H9 (cell line): ENCODE data around the gene XXYLT1. TPM values are rescaled to one million over a fixed set of nuclear protein-coding genes. Genes with fewer than 3 reads are reported as not detected.

Experiments used
- DNase-seq: peaks from one replicate; pipeline ENCODE4 v3.0.0-alpha.2; 2017
- H2AFZ ChIP-seq: one replicate; pipeline ENCODE4 v1.6.1; 2013; ENCODE audit warnings: mild to moderate bottlenecking, low read length, control low read depth, moderate library complexity
- H2AK5ac ChIP-seq: 2 replicates; pipeline ENCODE4 v1.6.1; 2013; ENCODE audit warnings: low read length, control low read depth, mixed read lengths; ENCODE audit not compliant: insufficient read length
- H2BK120ac ChIP-seq: one replicate; pipeline ENCODE4 v1.6.1; 2013; ENCODE audit warnings: low read depth, mild to moderate bottlenecking, low read length, control low read depth, inconsistent platforms; ENCODE audit not compliant: poor library complexity, severe bottlenecking
- H2BK12ac ChIP-seq: 2 replicates; pipeline ENCODE4 v1.6.1; 2013; ENCODE audit warnings: low read length, control low read depth, mixed read lengths, low read depth; ENCODE audit not compliant: insufficient read length
- H2BK15ac ChIP-seq: 2 replicates; pipeline ENCODE4 v1.6.1; 2013; ENCODE audit warnings: low read depth, low read length, control low read depth
- H2BK20ac ChIP-seq: one replicate; pipeline ENCODE4 v1.6.1; 2013; ENCODE audit warnings: low read depth, mild to moderate bottlenecking, low read length, control low read depth, inconsistent platforms; ENCODE audit not compliant: poor library complexity, severe bottlenecking
- H2BK5ac ChIP-seq: 2 replicates; pipeline ENCODE4 v1.6.1; 2013; ENCODE audit warnings: low read length, control low read depth, mixed read lengths; ENCODE audit not compliant: insufficient read length
- H3K14ac ChIP-seq: 2 replicates; pipeline ENCODE4 v1.6.1; 2013; ENCODE audit warnings: low read length, control low read depth; ENCODE audit not compliant: insufficient read depth
- H3K18ac ChIP-seq: 2 replicates; pipeline ENCODE4 v1.6.1; 2013; ENCODE audit warnings: low read depth, mild to moderate bottlenecking, mixed read lengths, low read length, control low read depth; ENCODE audit not compliant: insufficient read length
- H3K23ac ChIP-seq: 2 replicates; pipeline ENCODE4 v1.6.1; 2013; ENCODE audit warnings: low read length, control low read depth, mixed read lengths, low read depth; ENCODE audit not compliant: insufficient read length
- H3K23me2 ChIP-seq: 2 replicates; pipeline ENCODE4 v1.6.1; 2013; ENCODE audit warnings: low read depth, mild to moderate bottlenecking, mixed read lengths, low read length, control low read depth; ENCODE audit not compliant: insufficient read length, poor library complexity, severe bottlenecking
- H3K27ac ChIP-seq: 2 replicates; pipeline ENCODE4 v1.5.1; 2013; ENCODE audit warnings: low read length, control low read depth, mixed read lengths, low read depth; ENCODE audit not compliant: insufficient read length
- H3K27me3 ChIP-seq: 2 replicates; pipeline ENCODE4 v1.6.1; 2013; ENCODE audit warnings: low read length, control low read depth, inconsistent platforms; ENCODE audit not compliant: insufficient read depth
- H3K4ac ChIP-seq: 2 replicates; pipeline ENCODE4 v1.6.1; 2013; ENCODE audit warnings: low read depth, mild to moderate bottlenecking, control low read depth, inconsistent platforms, low read length, moderate library complexity
- H3K4me1 ChIP-seq: 2 replicates; pipeline ENCODE4 v1.6.1; 2013; ENCODE audit warnings: low read length, control low read depth, inconsistent platforms; ENCODE audit not compliant: insufficient read depth
- H3K4me2 ChIP-seq: 2 replicates; pipeline ENCODE4 v1.6.1; 2013; ENCODE audit warnings: low read length, control low read depth, mixed read lengths; ENCODE audit not compliant: insufficient read length, insufficient read depth
- H3K56ac ChIP-seq: 2 replicates; pipeline ENCODE4 v1.6.1; 2013; ENCODE audit warnings: low read depth, mild to moderate bottlenecking, mixed read lengths, low read length, control low read depth; ENCODE audit not compliant: insufficient read length
- H3K79me1 ChIP-seq: 2 replicates; pipeline ENCODE4 v1.6.1; 2013; ENCODE audit warnings: low read depth, mild to moderate bottlenecking, moderate library complexity, low read length, control low read depth, inconsistent platforms; ENCODE audit not compliant: insufficient read depth, poor library complexity, severe bottlenecking
- H3K79me2 ChIP-seq: 2 replicates; pipeline ENCODE4 v1.6.1; 2013; ENCODE audit warnings: low read length, control low read depth, inconsistent platforms; ENCODE audit not compliant: insufficient read depth
- H3K9ac ChIP-seq: 2 replicates; pipeline ENCODE4 v1.6.1; 2013; ENCODE audit warnings: low read length, control low read depth, mixed read lengths; ENCODE audit not compliant: insufficient read length; ENCODE audit errors: extremely low read depth
- H3K9me3 ChIP-seq: one replicate; pipeline ENCODE4 v1.6.1; 2013; ENCODE audit warnings: low read depth, low read length, inconsistent platforms; ENCODE audit not compliant: control insufficient read depth
- H3T11ph ChIP-seq: one replicate; pipeline ENCODE4 v1.6.1; 2013; ENCODE audit warnings: mild to moderate bottlenecking, low read length, control low read depth, inconsistent platforms
- H4K20me1 ChIP-seq: one replicate; pipeline ENCODE4 v1.6.1; 2013; ENCODE audit not compliant: control insufficient read depth, insufficient read length, insufficient read depth
- H4K5ac ChIP-seq: 2 replicates; pipeline ENCODE4 v1.6.1; 2013; ENCODE audit warnings: low read depth, mild to moderate bottlenecking, mixed read lengths, low read length, control low read depth; ENCODE audit not compliant: insufficient read length
- H4K8ac ChIP-seq: replicated peaks from 2 replicates; pipeline ENCODE4 v1.6.1; 2013; ENCODE audit warnings: low read length, control low read depth, mixed read lengths, low read depth; ENCODE audit not compliant: insufficient read length
- H4K91ac ChIP-seq: 2 replicates; pipeline ENCODE4 v1.6.1; 2013; ENCODE audit warnings: low read depth, mild to moderate bottlenecking, moderate library complexity, mixed read lengths, low read length, control low read depth; ENCODE audit not compliant: insufficient read length
- H3K27ac Mint-ChIP-seq, 3 experiments: 2 replicates in 2 of 3; 3 replicates in 1 of 3; pipeline ENCODE4 v1.8.0; 2020 to 2021; ENCODE audit warnings: mixed read lengths in 3 of 3, mild to moderate bottlenecking in 1 of 3, moderate library complexity in 1 of 3
- H3K27me3 Mint-ChIP-seq: 2 replicates; pipeline ENCODE4 v1.8.0; 2021; ENCODE audit warnings: low read depth, mild to moderate bottlenecking, moderate library complexity, mixed read lengths
- H3K36me3 Mint-ChIP-seq, 3 experiments: 2 replicates in 2 of 3; 3 replicates in 1 of 3; pipeline ENCODE4 v1.8.0; 2020 to 2021; ENCODE audit warnings: low read depth in 3 of 3, mixed read lengths in 3 of 3; ENCODE audit not compliant: insufficient read depth in 1 of 3
- H3K4me1 Mint-ChIP-seq, 2 experiments: 2 replicates each; pipeline ENCODE4 v1.8.0; 2020; ENCODE audit warnings: mixed read lengths in 2 of 2
- H3K4me3 Mint-ChIP-seq, 2 experiments: 2 replicates in 1 of 2; 3 replicates in 1 of 2; pipeline ENCODE4 v1.8.0; 2020 to 2021; ENCODE audit warnings: mild to moderate bottlenecking in 2 of 2, mixed read lengths in 2 of 2, moderate library complexity in 1 of 2
- H3K9me3 Mint-ChIP-seq, 2 experiments: 2 replicates in 1 of 2; 3 replicates in 1 of 2; pipeline ENCODE4 v1.8.0; 2020; ENCODE audit warnings: mild to moderate bottlenecking in 2 of 2, mixed read lengths in 2 of 2, moderate library complexity in 1 of 2
- CTCF ChIP-seq: fragments of 200-600 bp; sonication (generic); conservative IDR thresholded peaks from 3 replicates; pipeline ENCODE4 v1.8.0; 2021; ENCODE audit warnings: antibody characterized with exemption, mild to moderate bottlenecking
- WGBS: extraction: QIAGEN DNeasy Blood & Tissue Kit; methylation state at CpG from one replicate; pipeline ENCODE4 v1.1.7; 2013; ENCODE audit warnings: missing lambda C conversion rate, low lambda C conversion rate, mixed read lengths; ENCODE audit not compliant: insufficient read length; ENCODE audit errors: extremely low coverage; 5-methylcytosine and 5-hydroxymethylcytosine counted together
- total RNA-seq: library from RNA; stranded (reverse); gene quantifications from 2 replicates; pipeline ENCODE4 v1.2.1, GENCODE V29; 2021

Gene XXYLT1
- total RNA-seq, 1 experiment from 2014 or later: 22.7 TPM

GRCh38 chr3:195140816-195141793 lies 129.9 kb downstream of the XXYLT1 start:
- Histone ChIP-seq H2AFZ (no peak overlapping the region), H2BK120ac (no peak overlapping the region), H4K20me1 (no peaks in the 10 kb centered on the region), H3K56ac (no peak overlapping the region), H3K23me2 (no peaks in the 10 kb centered on the region), H3K4ac (no peak overlapping the region), H2AK5ac (no peak overlapping the region), H3K27me3 (no peaks in the 10 kb centered on the region), H3K4me2 (no peak overlapping the region), H3K9me3 (no peaks in the 10 kb centered on the region), H3K4me1 (no peaks in the 10 kb centered on the region), H2BK15ac (no peak overlapping the region), H3K79me2 (no peaks in the 10 kb centered on the region), H3K23ac (no peak overlapping the region), H2BK20ac (no peak overlapping the region), H4K5ac (no peak overlapping the region), H3T11ph (no peak overlapping the region), H4K8ac (no peak overlapping the region), H4K91ac (no peak overlapping the region), H3K14ac (no peak overlapping the region), H2BK5ac (no peak overlapping the region), H3K27ac (no peak overlapping the region), H2BK12ac (no peak overlapping the region), H3K18ac (no peak overlapping the region), H3K79me1 (no peaks in the 10 kb centered on the region), H3K9ac (no peak overlapping the region)
- no peak overlapping the region for H3K4me3 Mint-ChIP-seq
- no CpG with 5 or more reads among the region's 12 CpGs for WGBS
- H3K9me3 Mint-ChIP-seq: peaks cover 3 to 11% of the 10 kb centered on the region in 2 experiments
- peaks cover 23 to 25% (median 23%) of the 10 kb centered on the region in 3 experiments for H3K36me3 Mint-ChIP-seq
- no peaks in the 10 kb centered on the region for H3K27me3 Mint-ChIP-seq
- H3K27ac Mint-ChIP-seq: no peak overlapping the region; a peak in 2 of 7 replicates
- H3K4me1 Mint-ChIP-seq: no peaks in the 10 kb centered on the region
- DNase-seq: no peak
- TF ChIP-seq CTCF: no peak
